Epithelial cell of proximal tubule (primary cell): Measurements from ENCODE around the gene ATXN7L3. TPM values are rescaled to one million over a fixed set of nuclear protein-coding genes. Genes with fewer than 3 reads are reported as not detected.

Experiments
- DNase-seq: peaks from one replicate; pipeline ENCODE4 v3.0.0-alpha.2; 2011; ENCODE audit warnings: low read depth
- H3K4me3 ChIP-seq: 2 replicates; pipeline ENCODE4 v1.5.1; 2011; ENCODE audit warnings: low read depth, mild to moderate bottlenecking, low read length
- total RNA-seq: library from RNA; depleted of rRNA; stranded (reverse); fragments of >200 nt; gene quantifications from 2 replicates; pipeline ENCODE4 v1.2.3, GENCODE V29; 2015
- TF ChIP-seq, protein P1 (sequence below): conservative IDR thresholded peaks from 2 replicates; pipeline ENCODE4 v1.5.1; 2012; ENCODE audit warnings: low read depth, mild to moderate bottlenecking, low read length

Gene ATXN7L3
- total RNA-seq, 1 donor from 2014 or later, result 40.2 TPM

DNA sequence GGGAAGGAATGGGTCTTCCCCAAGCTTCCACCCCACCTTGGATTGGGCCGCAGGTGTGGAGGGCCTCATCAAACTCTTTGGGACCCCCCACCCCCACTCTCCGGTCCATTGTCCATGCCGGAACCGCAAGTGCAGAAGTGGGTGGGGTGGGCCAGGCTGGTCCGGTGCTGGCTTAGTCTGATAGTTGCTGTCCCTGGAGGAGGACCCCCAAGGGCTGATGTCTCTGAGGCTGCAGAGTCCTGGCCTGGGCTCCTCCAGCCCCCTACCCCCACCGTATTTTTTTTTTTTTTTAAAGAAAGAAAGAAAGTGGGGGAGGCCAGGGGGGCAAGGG lies 7.1 kb upstream of the ATXN7L3 start:
- TF ChIP-seq, protein P1, sequence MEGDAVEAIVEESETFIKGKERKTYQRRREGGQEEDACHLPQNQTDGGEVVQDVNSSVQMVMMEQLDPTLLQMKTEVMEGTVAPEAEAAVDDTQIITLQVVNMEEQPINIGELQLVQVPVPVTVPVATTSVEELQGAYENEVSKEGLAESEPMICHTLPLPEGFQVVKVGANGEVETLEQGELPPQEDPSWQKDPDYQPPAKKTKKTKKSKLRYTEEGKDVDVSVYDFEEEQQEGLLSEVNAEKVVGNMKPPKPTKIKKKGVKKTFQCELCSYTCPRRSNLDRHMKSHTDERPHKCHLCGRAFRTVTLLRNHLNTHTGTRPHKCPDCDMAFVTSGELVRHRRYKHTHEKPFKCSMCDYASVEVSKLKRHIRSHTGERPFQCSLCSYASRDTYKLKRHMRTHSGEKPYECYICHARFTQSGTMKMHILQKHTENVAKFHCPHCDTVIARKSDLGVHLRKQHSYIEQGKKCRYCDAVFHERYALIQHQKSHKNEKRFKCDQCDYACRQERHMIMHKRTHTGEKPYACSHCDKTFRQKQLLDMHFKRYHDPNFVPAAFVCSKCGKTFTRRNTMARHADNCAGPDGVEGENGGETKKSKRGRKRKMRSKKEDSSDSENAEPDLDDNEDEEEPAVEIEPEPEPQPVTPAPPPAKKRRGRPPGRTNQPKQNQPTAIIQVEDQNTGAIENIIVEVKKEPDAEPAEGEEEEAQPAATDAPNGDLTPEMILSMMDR, result no peak
- H3K4me3 ChIP-seq, result no peak overlapping the region
- no peak for DNase-seq

DNA sequence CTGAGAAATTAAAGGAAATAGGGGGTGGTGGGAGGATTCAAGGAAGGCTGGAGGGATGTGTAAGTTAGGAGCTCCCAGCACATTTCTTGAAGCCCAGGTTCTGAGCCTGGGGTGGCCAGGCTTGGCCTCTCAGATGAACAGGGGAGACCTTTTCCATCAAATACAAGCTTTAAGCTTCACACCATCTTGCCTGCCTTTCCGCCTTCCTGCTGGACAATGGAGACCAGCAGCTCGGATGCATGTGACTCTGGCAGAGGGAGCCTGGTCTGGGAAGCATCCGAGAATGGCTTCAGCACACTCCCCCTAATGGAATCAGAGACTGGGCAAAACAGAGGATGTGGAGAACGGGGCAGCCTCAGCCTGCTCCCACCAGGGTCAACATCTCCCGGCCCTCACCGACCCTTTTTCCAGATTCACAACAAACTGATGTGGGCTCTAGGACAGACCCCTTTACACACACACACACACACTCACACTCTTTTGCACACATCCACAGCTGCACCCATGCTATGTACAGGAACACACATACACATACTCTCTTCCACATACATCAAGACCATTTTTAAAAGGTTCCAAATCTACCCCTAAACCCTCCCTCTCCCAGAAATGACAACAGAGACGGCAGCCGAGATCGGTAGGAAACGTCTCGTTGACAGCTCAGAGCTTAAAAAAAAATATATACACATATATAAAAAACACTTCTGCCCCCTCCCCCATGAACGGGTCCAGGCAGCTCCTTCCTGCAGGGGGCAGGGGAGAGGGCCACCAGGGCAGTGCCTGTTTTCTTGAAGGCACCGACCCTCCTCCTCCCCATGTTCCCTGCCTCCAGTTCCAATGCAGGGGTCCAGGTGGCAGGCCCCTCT lies 6.5 kb upstream of the ATXN7L3 start:
- no peak overlapping the region for H3K4me3 ChIP-seq
- TF ChIP-seq, protein P1, result peak; percentile 43
- DNase-seq, result no peak

GRCh38 chr17:44204441-44204882 lies 4.8 kb upstream of the ATXN7L3 start:
- no peak overlapping the region for H3K4me3 ChIP-seq
- TF ChIP-seq, protein P1, result no peak
- no peak for DNase-seq

DNA sequence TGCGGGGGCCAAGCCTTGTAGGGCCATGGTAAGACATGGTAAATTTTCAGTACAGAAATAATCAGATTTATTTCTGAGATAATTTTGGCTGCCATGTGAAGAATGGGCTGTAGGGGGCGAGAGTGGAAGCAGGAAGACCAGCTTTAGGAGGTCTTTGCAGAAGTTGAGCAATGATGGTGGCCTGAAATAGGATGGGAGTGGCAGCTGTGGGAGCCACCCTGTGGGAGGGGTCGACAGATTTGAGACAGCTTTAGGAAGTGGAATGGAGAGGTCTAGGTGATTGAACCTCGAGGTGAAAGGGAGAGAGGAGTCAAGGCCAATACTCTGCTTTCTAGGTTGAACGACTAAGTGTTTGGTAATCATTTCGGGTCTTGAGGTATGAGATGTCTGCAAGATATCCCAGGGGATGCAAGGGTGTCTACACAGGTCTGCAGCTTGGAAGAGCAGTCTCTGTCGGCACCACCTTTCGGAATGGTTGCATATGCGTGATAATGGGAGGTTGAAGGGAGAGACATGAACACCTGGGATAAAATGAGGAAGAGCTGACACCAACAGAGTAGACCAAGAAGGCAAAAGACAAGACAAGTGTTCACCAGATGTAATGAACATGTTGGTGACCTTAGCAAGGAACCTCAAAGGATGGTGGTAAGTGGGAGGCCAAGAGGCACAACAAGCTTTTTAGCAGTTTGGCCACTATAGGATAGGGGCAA lies 4.2 kb upstream of the ATXN7L3 start:
- TF ChIP-seq, protein P1, result peak; percentile 79
- H3K4me3 ChIP-seq, result no peak overlapping the region
- DNase-seq, result no peak

GRCh38 chr17:44202756-44203155 lies 3.1 kb upstream of the ATXN7L3 start:
- TF ChIP-seq, protein P1, result no peak
- H3K4me3 ChIP-seq, result no peak overlapping the region
- DNase-seq, result no peak

DNA sequence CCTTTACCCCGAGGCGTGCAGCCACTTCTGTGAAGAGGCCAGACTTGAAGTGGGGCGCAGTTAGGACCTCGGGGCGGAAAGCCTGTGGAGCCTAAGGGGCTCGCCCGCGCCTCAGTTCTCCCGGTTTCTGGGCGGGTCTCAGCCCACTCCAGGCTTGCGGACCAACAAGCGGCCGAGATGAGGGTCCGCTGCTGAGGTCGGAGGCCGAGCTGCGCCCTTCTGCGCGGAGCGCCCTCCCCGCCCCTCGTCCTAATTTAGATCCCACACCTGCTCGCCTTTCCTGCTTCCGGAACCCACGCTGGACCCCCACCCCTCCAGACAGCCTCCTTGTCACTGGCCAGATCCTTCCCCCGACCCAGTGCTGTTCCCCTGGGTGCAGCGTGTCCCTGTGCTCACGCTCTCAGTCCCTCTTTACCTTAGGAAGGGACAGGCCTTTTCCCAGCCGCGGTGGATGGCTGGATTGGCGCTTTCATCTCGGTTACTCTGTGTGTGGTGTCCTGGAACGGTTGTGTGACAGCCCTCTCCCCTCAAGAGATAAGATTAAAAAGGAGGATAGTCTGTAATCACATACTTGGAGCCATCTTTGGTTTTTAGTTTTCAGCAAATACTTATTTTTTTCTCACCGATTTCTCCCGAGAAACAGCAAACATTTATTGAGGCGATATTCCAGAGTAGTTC lies 933 bp upstream of the ATXN7L3 start:
- no peak for DNase-seq
- TF ChIP-seq, protein P1, result no peak
- peak overlapping the region; percentile 74 for H3K4me3 ChIP-seq
